Stimulated activated naive CD4-positive, alpha-beta T cell (primary cell): ENCODE data around the gene BANF2.

ENCODE experiments used
- DNase-seq, 6 experiments: peaks; one replicate each; lab custom pipeline; 2025; lab: John Stamatoyannopoulos, UW

Gene BANF2

DNA sequence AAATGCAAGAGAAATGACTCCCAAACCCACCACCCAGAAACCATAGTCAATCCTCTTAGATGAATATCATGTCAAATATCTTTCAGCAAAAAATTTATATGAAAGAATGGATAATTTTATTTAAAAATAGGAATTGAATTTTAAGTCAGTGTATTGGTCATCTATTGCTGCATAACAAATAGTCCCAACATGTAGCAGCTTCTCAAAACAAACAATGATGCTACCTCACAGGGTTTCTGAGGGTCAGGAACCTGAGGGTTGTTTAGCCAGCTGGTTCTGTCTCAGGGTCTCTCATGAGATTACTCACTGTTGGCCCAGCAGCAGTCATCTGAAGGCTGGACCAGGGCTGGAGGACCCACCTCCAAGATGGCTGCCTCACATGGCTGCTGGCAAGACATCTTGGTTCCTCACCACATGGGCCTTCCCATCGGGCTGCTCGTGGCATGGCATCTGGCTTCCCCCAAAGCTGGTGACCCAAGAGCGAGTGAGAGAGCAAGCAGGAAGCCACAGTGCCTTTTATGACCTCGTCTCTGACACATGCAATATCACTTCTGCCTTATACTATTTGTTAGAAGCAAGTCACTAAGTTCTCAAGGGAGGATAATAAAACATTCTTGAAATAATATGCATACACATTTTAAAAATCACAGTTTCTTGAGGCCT is 36.3 kb downstream of the BANF2 start:
- no peak for DNase-seq

DNA sequence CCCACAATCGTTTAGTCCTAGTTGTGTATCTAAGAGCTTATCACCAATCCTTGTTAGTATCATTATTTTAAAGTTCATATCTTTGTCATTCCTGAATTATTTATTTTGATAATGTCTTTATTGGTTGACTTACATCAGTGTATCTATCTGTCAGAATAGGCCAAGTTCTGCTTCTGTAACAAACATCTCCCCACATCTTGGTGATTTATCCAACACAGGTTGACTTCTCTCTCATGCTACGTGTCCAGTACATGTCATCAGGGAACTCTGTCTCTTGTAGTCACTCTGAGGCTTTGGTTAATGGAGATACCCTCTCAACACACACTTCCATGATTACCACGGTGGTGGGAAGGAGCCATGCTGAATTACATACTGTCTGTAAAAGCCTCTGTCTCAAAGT is 38.4 kb downstream of the BANF2 start:
- DNase-seq: no peak

DNA sequence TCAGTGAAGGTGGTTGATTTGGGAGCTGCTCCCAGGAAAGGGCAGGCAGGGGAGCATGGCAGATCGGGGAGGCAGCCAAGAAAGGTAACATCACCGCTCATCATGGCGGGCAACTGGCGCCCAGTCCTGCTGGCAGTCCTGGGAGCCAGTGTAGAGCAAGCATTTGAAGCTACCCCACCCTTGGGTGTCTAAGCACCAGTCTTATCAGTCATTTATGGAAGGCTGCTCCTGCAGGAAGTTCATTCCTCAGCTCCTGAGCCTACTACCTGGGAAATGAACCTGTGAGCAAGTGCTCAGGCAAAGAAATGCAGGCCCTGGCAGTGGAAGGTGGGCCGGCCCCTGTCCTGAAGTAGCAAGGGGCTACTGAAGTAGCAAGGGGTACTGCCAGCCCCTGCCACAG is 41.5 kb downstream of the BANF2 start:
- no peak for DNase-seq

DNA sequence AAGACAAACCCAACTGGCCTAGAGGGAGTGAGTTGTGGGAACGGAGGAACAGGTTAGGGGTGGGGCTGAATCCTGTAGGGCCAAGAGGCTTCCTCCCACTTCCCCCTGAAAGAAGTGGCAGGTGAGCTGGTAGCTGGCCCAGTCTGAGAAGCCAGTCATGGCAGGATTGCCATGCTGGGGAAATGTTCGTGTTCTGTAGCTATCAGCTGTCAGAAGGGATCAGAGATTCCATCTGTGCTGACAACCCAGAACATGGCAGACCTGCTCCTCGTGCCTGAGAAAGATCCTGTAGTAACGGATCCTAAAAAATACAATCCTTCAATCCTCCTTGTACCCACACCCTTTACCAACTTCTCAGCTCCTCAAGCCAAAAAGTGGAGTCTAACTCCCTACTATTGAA is 43.0 kb downstream of the BANF2 start:
- DNase-seq: no peak

DNA sequence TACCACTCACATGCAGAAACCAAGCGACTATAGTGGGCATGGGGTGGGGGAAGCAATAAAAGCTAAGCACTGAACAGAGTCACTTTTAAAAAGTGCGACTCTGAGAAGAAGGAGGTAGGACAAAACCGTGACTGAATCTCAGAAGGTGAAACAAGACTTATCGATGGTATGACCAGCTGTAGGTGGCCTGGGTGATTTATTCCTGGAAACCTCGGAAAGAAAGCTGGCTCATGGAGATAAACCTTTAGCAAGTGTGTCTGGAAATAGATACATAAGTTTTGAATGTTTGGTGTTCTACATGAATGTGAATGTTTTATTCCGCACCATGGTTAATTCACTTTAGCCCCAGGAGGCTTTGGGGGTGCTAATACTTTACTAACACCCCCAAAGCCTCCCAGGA is 43.9 kb downstream of the BANF2 start:
- no peak for DNase-seq

DNA sequence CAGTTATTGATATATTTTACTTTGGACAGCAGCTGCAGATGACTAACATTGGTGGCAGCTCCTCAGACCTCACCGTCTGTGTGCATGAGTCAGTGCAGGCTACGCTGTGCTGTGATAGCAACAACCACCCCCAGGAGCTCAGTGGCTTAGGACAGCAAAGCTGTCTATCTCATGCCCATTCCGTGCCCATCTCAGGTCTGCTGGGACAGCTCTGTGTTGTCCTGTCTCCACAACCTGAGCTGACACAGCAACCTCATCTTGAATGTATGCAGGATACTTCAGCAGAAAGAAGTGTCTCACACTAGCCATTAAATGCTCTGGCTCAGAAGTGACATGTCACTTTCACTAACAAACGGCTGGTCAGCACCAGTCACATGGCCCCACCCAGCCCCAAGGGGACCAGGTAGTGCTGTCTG is 47.7 kb downstream of the BANF2 start:
- DNase-seq: no peak

DNA sequence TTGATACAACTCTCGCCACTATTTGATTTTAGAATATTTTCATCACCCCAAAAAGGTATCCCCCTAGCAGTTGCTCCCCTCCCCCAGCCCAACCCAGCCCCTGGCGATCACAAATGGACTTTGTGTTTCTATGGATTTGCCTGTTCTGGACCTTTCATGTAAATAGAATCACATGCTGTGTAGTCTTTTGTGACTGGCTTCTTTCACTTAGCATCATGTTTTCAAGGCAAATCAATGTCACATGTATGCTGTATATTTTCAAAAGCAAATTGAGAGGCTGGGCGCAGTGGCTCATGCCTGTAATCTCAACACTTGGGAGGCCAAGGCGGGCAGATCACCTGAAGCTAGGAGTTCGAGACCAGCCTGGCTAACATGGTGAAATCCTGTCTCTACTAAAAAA is 48.5 kb downstream of the BANF2 start:
- no peak for DNase-seq

DNA sequence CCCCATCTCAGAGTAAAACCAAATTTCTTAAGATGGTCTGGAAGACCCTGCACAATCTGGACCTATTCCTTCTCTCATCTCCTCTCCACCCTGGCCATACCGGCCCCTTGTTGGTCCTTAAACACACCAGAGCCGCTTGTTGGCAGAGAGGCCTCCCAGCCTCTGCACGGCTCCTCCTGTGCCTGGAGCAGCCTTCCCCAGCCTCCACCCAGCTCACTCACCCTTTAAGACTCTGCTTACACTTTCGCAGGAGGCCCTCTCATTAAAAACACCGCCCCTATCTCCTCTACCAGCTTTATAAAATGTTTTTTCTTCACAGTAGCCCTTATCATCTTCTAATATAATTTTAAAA is 49.8 kb downstream of the BANF2 start:
- DNase-seq: no peak

DNA sequence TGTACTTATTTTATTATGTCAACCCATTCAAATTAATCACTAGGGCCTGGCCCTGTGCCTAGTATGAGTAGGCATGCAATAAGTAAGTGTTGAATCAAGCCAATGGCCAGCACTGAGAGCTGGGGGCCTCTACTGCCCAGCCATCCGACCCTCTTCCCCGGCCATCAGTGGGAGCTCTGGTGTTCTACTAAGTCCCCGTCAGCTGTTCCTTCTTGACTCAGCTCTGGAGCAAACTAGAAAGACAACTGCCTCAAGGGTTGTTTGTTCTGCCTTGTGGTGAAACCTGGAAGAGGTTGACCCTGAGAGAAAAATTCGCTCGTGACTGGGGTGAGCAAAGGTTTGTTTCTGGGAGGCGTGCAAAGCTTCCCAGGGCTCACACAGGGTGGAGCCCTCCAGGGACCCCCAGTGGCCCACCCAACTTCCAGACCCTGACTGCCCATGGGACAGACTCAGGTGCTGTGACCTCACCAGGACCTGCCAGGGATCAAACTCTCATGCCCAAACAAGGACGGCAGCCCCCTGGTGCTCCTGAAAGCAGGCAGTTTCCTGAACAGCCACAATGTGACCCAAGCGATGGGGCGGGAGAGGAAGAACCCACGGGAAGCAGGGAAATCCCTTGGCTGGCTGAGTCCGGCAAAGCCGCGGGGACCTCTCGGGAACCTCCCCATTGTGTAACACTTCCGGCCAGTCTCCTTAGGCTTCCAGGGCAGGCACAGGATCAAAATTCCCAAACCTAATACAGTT is 50.4 kb downstream of the BANF2 start:
- DNase-seq: no peak

DNA sequence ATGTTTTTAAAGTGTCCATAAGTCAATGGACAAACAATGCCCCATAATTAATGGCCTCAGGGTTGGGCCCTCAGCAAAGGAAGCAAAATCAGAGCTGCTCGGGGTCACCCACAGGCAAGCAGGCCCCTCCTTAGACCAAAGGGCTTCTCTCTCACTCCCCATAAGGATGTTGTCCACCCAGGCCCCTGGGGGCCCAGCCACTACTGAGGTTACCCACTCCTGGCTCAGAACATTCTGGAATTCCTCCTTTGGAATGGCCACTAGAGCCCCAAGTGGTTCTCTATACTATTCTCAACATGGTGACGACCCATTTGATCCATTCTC is 50.9 kb downstream of the BANF2 start:
- DNase-seq: no peak

DNA sequence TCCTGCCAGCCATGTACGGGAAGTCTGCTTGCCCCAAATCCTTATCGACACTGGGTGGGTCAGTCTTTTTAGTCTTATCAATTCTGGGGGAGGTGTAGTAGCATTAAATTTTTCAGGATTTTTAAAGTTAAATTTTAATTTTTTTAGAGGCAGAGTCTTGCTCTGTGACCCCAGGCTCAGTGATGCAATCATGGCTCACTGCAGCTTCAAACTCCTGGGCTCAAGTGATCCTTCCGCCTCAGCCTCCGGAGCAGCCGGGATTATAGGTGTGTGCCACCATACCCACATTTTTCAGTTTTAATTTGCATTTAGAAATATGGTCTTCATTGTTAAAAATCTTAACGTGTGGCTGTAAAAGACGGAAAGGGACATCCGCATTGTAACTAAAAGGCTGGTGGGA is 51.9 kb downstream of the BANF2 start:
- no peak for DNase-seq

DNA sequence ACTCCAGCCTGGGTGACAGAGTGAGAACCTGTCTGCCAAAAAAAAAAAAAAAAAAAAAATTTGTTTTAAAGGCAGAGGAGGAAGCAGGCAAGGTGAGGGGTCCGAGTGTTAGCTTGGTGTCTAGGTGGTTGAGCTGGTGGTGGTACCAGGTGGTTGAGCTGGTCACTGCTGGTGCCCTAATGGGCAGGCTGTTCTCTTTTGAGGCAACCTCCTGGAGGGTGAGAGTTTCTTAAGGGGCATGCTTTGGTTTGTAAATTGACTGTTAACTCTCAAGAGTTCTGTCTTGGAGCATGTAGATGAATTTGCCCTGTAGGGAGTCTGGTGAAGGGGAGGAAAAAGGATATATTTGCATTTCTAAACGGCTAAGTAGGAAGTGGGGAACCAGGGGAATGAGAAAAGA is 52.7 kb downstream of the BANF2 start:
- DNase-seq: no peak

DNA sequence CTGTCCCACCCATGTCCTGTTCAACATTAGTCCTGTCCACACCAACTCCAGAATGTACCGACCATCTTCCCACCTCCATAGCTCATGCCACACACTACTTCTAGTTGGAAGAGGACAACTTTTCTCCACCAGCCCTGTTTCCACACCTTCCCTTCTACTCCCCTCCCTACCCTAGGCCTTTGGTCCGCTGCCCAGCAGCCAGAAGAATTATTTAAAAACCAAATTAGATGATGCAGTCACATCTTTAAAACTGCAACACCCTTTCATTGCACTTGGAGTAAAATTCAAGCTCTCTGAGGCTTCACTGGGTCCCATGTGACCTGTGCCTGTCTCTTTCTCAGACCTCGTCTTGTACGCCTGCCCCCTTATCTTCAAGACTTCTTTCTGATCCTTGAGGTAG is 53.8 kb downstream of the BANF2 start:
- no peak for DNase-seq

DNA sequence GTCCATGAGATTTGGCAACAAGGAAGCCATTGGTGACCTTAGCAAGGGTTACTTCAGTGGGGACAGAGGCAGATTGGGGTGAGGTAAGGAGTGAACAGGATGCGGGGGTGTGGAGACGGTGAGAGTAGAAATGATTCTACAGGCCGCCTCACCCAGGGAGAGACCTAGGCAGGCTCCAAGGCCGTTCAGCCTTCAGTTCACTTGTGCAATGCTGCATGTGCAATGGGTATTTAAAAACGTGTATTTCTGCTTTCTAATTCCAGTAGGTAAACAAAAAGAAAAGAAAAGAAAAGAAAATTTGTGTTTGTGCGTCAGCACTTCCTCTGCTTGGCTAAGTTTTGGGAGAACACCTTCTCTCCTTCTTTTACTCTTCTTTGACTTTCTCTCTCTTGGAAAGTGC is 56.8 kb downstream of the BANF2 start:
- DNase-seq: no peak

DNA sequence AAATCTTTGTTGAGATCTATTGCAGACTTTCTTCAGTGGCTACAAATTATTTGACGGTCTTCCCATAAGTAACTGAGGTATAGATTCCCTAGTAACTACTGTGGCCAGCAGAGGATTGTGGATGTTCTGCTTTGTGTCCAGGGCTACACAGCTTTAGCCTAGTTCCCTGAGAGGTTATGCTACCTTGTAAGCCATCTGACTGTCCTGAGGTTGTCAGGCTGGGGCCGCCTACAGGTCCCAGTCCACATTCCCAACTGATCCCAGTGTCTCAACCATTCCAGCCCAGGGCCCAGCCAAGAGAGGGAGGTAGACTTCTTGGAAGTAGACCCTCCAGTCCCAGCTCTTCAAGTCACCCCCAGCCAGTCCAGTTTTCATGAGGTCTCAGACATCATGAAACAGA is 57.7 kb downstream of the BANF2 start:
- no peak for DNase-seq

DNA sequence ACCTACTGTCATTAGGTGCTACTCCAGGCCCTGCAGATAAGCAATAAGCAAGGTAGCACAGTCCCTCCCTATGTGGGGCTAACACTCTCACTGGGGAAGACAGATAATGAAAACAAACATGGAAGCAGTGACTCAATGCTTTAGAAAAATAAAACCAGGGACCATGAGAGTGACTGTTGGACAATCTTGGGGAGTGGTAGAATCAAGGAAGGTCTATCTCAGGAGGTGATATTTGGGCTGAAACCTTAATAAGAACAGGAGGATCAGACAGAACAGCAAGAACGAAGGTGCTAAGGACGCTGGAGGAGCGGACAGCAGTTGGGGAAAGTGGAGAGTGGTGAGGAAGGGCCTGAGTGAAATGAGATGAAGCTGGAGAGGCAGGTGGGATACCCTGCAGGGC is 58.2 kb downstream of the BANF2 start:
- no peak for DNase-seq

DNA sequence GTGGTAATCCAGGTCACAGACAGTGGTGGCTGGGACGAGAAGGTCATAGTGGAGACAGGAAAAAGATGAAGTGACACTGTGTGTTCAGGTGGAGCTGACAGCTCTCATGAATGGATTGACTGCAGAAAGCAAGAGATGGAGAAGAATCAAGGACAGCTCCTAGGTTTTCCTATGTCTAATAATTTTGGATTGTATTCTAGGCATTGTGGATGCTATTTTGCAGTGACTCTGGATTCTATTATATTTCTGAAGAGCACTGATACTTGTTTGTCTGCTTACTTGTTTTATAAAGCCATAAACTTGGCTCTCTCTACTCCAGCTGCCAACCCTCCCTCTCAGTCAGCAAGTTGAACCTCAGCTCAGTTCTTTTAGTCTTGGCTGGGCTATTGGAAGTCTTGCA is 58.7 kb downstream of the BANF2 start:
- DNase-seq: no peak

DNA sequence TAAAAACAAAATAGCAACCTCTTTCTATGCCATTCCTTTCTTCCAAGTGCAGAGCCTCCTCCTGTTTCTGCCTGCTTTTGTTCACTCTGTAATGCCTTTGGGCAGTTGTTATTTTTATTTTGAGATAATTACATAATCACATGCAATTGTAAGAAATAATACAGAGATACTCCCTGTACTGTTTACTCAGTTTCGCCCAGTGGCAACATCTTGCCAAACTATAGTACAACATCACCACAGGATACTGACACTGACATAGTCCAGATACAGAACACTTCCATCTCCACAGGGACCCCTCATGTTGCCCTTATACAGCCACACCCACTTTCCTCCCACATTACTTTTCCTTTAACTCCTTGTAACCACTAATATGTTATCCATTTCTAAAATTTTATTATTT is 59.7 kb downstream of the BANF2 start:
- DNase-seq: no peak

DNA sequence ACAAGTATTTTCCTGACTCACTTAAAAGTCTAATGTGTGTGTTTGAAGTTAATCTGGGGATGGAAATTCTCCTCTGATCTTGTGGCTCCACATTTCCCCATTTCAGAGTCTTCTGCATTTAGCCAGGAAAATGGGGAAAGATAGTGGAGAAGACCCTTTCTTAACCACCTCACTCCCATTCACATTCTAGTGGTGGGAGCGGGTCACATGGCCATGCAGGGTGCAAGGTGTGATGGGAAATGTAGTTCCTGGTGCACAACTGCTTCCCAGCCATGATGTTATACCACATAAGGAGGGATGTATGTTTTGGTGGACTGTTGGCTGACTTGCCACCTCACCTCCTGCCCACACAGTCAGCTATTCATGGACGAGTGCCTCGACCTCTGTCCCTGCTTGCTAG is 61.8 kb downstream of the BANF2 start:
- DNase-seq: no peak

DNA sequence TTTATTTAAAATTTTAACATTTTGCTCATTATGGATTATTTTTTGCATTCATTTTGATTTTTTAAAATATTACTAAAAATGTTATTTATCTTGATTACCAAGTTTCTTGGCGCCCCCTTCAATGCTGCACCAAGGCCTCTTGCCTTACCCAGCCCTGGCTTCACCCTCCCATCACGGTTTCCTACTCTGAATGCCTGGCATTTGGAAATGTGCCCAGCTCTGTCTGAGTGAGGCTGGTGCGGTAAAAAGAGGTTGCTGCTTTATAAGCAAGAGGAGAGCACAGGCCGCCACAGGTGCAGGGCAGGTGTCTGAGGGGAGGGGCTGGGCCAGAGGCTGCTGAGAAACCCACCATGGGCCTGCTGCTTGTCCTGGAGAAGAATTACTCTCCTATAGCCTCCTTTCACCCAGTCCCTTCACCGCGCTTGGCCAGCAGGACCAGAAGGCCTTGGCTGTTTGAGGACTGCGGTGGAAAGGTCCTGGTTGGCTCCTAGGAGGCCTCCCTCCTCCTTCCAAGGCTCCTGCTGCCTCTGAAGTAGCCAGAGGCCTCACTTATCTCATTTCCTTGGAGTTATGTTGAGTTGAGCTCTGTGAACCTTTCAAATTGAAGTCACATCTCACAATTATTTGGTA is 62.6 kb downstream of the BANF2 start:
- DNase-seq: no peak

DNA sequence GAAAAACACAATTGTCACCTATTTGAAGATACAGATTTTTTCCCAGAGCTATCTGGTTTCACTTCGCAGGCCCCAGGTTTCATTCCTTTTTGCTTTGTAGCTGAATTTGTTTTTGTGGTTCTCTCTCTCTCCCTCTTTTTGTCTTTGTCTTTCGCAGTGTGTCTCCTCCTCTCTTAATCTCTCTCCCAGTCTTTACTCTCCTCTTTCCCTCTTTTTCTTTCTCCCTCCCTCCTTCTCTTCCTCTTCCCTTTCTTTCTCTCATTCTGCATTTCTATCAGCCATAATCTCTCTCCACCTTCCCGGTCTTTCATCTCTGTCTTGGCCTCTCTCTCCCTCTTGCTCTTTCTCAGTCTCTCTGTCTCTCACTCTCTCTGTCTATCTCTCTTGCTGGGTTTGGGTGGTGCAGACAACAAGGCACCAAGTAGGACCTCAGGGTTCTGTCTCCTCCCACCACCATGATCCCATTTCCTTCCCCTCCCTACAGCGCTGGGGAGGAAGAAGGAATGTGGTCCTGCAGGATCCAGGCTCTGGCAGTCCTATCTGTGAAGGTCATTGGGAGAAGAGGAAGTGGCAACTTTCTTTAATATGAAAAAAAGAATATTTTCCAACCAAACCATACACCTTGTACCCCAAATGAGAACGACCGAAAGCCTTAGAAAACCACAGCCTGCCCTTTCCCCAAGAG is 63.2 kb downstream of the BANF2 start:
- DNase-seq: no peak

DNA sequence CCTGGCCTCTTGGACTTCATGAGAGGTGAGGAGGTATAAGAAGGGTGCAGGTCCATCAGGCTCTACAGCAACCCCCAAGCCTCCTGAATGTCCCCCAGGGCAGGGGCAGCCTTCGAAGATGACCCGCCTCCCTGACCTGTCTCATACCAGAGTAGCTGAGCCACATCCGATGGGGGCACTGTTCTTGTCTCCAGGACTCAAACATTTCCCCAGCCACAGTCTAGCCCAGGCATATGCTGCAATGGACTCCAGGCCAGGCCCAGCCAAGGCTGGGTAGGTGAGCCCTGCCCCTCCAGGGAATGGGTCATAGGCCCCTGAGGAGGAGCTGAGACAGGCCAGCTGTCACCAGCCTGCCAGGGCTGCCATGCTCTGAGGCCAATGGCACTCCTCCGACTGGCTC is 65.3 kb downstream of the BANF2 start:
- DNase-seq: no peak

DNA sequence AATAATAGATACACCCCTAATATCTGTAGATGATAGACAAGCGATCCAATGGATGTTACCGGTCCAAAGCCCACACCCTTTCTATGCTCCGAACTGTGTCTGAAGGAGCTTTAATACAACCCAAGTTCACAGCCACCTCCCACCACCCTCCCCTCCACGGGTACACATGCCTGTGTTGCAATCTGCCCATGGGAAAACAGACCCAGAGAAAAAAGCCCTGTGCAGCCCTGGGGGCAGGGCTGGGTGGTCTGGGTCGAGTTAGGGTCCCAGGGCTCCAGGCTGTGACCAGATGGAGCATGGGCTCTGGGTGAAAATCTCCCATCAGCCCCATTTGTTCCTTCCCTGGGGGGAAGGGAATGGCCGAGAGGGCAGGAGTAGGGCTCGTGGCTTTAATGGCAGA is 65.8 kb downstream of the BANF2 start:
- DNase-seq: no peak
